Measurements from ENCODE around the gene CD3D. TPM values are rescaled to one million over a fixed set of nuclear protein-coding genes. Genes with fewer than 3 reads are reported as not detected.

The CD3D gene
- total RNA-seq, 2 experiments from 2014 or later = not detected

DNA sequence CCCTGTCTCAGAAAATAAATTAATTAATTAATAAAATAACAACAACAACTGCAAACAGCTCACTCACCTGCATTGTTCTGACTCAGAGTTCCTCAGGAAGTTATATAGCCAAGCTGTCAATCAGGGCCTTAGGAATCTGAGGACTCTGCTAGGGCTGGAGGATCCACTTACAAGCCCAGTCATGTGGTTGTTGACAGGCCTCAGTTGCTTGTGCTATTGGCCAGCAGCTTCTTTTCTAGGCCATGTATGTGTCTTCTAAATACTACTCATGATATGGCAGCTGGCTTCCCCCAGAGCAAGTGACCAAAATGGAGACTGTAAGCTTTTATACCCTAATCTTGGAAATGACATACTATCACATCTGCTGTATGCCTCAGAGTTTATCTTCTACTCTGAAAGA lies 38.1 kb upstream of the CD3D start:
- Histone ChIP-seq H3K9me2 (ENCODE audit: insufficient read depth, low read length) (no peaks in the 10 kb centered on the region), H3K79me2 (ENCODE audit: insufficient read depth, low read depth, low read length) (no peaks in the 10 kb centered on the region), H2AFZ (ENCODE audit: low read length) (no peak overlapping the region), H3K9me3 (ENCODE audit: low read length) (no peaks in the 10 kb centered on the region), H4K20me1 (ENCODE audit: insufficient read depth, low read length) (no peaks in the 10 kb centered on the region), H3K27ac (ENCODE audit: low read depth, low read length, poor library complexity, severe bottlenecking) (no peak overlapping the region), H3K4me3 (ENCODE audit: low read depth, low read length, poor library complexity, severe bottlenecking) (no peak overlapping the region), H3K36me3 (ENCODE audit: insufficient read depth, low read length) (peaks cover 88% of the 10 kb centered on the region), H3K4me1 (ENCODE audit: insufficient read depth, low read length, poor library complexity, severe bottlenecking) (no peaks in the 10 kb centered on the region), H3K4me2 (ENCODE audit: low read length) (no peak overlapping the region)
- POLR2A ChIA-PET = interaction anchor here (0.5 kb wide), 1 partner anchor 848 kb away, joined by 3 read pairs; no protein-coding TSS in a partner anchor
- TF ChIP-seq EZH2phosphoT487 (IDR thresholded peaks at IDR 0.05; ENCODE audit: borderline replicate concordance, low read depth, low read length) = no peak
- no peak for TF ChIP-seq CTCF (conservative IDR thresholded peaks at IDR 0.05; ENCODE audit: low read length)
- intact Hi-C loops (cut with micrococcal nuclease; ENCODE audit: unreplicated experiment) = no loop called here
- no TSS peak for BruUV-seq (replicated peaks)
- DNase-seq (ENCODE audit: low spot score) = no peak
- CTCF ChIA-PET (ENCODE audit: unreplicated experiment) = no interaction called here

GRCh38 chr11:118379497-118379896 lies 37.0 kb upstream of the CD3D start:
- Histone ChIP-seq H3K4me1 (ENCODE audit: insufficient read depth, low read length, poor library complexity, severe bottlenecking) (no peaks in the 10 kb centered on the region), H3K9me3 (ENCODE audit: low read length) (no peaks in the 10 kb centered on the region), H2AFZ (ENCODE audit: low read length) (no peak overlapping the region), H3K4me2 (ENCODE audit: low read length) (no peak overlapping the region), H4K20me1 (ENCODE audit: insufficient read depth, low read length) (no peaks in the 10 kb centered on the region), H3K4me3 (ENCODE audit: low read depth, low read length, poor library complexity, severe bottlenecking) (no peak overlapping the region), H3K79me2 (ENCODE audit: insufficient read depth, low read depth, low read length) (no peaks in the 10 kb centered on the region), H3K9me2 (ENCODE audit: insufficient read depth, low read length) (no peaks in the 10 kb centered on the region), H3K27ac (ENCODE audit: low read depth, low read length, poor library complexity, severe bottlenecking) (no peak overlapping the region), H3K36me3 (ENCODE audit: insufficient read depth, low read length) (peaks cover 87% of the 10 kb centered on the region)
- DNase-seq (ENCODE audit: low spot score) = no peak
- POLR2A ChIA-PET = interaction anchor here (0.6 to 0.9 kb wide), 2 partner anchors 50 to 164 kb away, joined by 4 to 6 read pairs; no protein-coding TSS in a partner anchor
- TF ChIP-seq CTCF (conservative IDR thresholded peaks at IDR 0.05; ENCODE audit: low read length) = no peak
- no peak for TF ChIP-seq EZH2phosphoT487 (IDR thresholded peaks at IDR 0.05; ENCODE audit: borderline replicate concordance, low read depth, low read length)
- CTCF ChIA-PET (ENCODE audit: unreplicated experiment) = interaction anchor here (0.5 kb wide), 1 partner anchor 72 kb away, joined by 3 read pairs; no protein-coding TSS in a partner anchor
- no TSS peak for BruUV-seq (replicated peaks)
- intact Hi-C loops (cut with micrococcal nuclease; ENCODE audit: unreplicated experiment) = no loop called here

GRCh38 chr11:118375978-118376377 lies 33.5 kb upstream of the CD3D start:
- intact Hi-C loops (cut with micrococcal nuclease; ENCODE audit: unreplicated experiment) = no loop called here
- Histone ChIP-seq H2AFZ (ENCODE audit: low read length) (no peak overlapping the region), H3K9me2 (ENCODE audit: insufficient read depth, low read length) (no peaks in the 10 kb centered on the region), H3K79me2 (ENCODE audit: insufficient read depth, low read depth, low read length) (no peaks in the 10 kb centered on the region), H4K20me1 (ENCODE audit: insufficient read depth, low read length) (no peaks in the 10 kb centered on the region), H3K4me3 (ENCODE audit: low read depth, low read length, poor library complexity, severe bottlenecking) (no peak overlapping the region), H3K9me3 (ENCODE audit: low read length) (no peaks in the 10 kb centered on the region), H3K4me2 (ENCODE audit: low read length) (no peak overlapping the region), H3K4me1 (ENCODE audit: insufficient read depth, low read length, poor library complexity, severe bottlenecking) (no peaks in the 10 kb centered on the region), H3K27ac (ENCODE audit: low read depth, low read length, poor library complexity, severe bottlenecking) (no peak overlapping the region), H3K36me3 (ENCODE audit: insufficient read depth, low read length) (peaks cover 87% of the 10 kb centered on the region)
- BruUV-seq (replicated peaks) = no TSS peak
- TF ChIP-seq EZH2phosphoT487 (IDR thresholded peaks at IDR 0.05; ENCODE audit: borderline replicate concordance, low read depth, low read length) (no peak), CTCF (conservative IDR thresholded peaks at IDR 0.05; ENCODE audit: low read length) (no peak)
- ChIA-PET CTCF (ENCODE audit: unreplicated experiment) (no interaction called here), POLR2A (interaction anchor here (1.3 to 2.4 kb wide), 4 partner anchors 9 to 64 kb away, joined by 3 to 8 read pairs (median 6); no protein-coding TSS in a partner anchor)
- DNase-seq (ENCODE audit: low spot score) = no peak
